Subcutaneous adipose tissue (tissue), 4 donors: Measurements from ENCODE around the gene TACC3. TPM values are rescaled to one million over a fixed set of nuclear protein-coding genes. Genes with fewer than 3 reads are reported as not detected.

ENCODE experiments used
- total RNA-seq, 4 donors: library from RNA; depleted of rRNA; stranded (reverse); fragments of >200 nt; gene quantifications; one replicate each; pipeline ENCODE4 v1.1.0, GENCODE V29; 2016
- TF ChIP-seq, protein P1 (sequence below): fragments of 450-650 bp; IDR thresholded peaks from one replicate; pipeline ENCODE4 v1.5.1; 2016; ENCODE audit warnings: low read depth, mild to moderate bottlenecking, control low read depth, antibody characterized with exemption, moderate library complexity

TACC3 gene
- total RNA-seq, 4 donors from 2014 or later = 3.9 to 18.1 (median 15.4) TPM

DNA sequence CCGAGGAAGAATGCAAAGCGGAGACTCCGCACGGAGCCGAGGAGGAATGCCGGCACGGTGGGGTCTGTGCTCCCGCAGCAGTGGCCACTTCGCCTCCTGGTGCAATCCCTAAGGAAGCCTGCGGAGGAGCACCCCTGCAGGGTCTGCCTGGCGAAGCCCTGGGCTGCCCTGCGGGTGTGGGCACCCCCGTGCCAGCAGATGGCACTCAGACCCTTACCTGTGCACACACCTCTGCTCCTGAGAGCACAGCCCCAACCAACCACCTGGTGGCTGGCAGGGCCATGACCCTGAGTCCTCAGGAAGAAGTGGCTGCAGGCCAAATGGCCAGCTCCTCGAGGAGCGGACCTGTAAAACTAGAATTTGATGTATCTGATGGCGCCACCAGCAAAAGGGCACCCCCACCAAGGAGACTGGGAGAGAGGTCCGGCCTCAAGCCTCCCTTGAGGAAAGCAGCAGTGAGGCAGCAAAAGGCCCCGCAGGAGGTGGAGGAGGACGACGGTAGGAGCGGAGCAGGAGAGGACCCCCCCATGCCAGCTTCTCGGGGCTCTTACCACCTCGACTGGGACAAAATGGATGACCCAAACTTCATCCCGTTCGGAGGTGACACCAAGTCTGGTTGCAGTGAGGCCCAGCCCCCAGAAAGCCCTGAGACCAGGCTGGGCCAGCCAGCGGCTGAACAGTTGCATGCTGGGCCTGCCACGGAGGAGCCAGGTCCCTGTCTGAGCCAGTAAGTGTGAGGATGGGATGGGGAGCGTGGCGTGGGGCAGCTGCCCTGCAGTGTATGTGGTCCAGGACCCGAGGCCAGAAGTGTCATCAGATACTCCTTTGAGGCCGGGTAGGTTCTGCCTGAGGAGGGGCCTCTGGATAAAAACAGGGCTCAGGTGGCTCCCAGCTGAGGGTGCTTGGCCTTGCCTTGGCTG is 7.0 kb downstream of the TACC3 start:
- TF ChIP-seq, protein P1, sequence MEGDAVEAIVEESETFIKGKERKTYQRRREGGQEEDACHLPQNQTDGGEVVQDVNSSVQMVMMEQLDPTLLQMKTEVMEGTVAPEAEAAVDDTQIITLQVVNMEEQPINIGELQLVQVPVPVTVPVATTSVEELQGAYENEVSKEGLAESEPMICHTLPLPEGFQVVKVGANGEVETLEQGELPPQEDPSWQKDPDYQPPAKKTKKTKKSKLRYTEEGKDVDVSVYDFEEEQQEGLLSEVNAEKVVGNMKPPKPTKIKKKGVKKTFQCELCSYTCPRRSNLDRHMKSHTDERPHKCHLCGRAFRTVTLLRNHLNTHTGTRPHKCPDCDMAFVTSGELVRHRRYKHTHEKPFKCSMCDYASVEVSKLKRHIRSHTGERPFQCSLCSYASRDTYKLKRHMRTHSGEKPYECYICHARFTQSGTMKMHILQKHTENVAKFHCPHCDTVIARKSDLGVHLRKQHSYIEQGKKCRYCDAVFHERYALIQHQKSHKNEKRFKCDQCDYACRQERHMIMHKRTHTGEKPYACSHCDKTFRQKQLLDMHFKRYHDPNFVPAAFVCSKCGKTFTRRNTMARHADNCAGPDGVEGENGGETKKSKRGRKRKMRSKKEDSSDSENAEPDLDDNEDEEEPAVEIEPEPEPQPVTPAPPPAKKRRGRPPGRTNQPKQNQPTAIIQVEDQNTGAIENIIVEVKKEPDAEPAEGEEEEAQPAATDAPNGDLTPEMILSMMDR = no peak

DNA sequence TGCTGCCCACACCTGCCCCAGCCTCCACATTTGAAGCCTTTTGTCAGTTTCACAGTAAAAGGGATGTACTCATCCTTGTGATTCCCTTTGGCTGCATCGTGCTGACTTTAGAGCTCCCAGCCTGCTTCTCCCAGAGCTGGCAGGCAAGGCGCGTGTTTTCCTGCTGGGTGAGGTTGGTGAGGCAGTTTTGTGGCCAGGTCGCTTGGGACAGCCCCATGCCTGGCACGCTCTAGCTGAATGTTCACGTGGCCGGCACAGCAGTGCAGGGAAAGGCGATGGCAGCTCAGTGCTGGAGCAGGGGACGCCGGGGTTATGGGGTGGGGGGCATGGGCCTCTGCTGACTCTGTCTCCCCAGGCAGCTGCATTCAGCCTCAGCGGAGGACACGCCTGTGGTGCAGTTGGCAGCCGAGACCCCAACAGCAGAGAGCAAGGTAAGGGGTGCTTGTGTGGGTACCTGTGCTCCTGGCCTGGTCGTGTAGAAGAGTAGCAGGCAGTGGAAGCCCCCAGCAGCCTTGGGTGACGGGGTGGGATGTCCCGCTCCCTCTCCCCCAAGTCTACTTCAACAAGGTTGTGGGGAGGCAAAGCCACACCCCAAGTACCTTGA is 9.3 kb downstream of the TACC3 start:
- TF ChIP-seq, protein P1 = no peak

DNA sequence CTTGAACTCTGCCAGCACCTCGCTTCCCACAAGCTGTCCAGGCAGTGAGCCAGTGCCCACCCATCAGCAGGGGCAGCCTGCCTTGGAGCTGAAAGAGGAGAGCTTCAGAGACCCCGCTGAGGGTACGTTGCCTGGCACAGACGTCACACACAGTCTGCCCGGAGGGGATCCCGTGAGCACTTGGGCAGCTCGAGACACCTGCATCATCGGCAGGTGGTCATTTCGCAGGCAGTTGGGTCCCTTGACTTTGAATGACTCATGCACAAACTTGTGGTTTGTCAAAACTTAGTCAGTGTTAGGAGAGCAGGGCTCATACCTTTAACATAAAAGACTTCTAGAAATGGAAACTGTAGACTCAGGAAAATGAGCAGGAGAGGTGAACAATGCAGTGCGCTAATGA is 9.9 kb downstream of the TACC3 start:
- TF ChIP-seq, protein P1 = no peak

DNA sequence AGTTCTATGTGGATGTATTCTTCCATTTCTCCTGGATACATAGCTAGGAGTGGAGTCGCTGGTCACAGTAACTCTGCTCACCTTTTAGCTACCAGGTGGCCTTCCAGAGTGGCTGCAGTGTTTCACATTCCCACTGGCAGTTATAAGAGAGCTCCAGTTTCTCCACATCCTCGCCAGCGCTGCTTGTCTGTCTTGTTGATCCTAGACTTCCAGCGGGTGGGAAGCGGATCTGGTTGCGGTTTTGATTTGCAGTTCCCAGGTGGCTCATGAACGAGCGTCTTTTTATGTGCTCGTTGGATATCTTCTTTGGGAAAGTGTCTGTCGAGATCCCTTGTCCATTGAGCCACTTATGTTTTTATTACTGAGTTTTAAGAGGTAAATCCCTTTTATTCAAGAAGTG is 11.6 kb downstream of the TACC3 start:
- TF ChIP-seq, protein P1 = no peak

DNA sequence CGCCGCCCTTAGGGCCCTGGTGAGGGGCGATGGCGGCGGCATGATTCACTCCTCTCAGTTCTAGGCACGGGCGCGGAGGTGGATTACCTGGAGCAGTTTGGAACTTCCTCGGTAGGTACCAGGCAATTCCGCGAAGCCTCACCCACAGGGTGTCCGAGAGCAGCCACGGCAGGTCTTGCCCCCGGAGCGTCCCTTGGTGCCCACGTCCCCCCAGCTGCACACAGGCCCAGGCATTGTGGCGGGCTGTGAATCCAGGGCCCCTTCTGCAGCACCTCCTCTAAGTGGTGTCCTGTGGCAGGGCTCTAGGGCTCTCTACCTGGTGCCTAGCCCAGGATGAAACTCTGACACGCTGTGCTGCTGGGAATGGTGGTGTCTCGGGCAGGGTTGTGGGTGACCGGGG is 13.9 kb downstream of the TACC3 start:
- TF ChIP-seq, protein P1 = no peak

DNA sequence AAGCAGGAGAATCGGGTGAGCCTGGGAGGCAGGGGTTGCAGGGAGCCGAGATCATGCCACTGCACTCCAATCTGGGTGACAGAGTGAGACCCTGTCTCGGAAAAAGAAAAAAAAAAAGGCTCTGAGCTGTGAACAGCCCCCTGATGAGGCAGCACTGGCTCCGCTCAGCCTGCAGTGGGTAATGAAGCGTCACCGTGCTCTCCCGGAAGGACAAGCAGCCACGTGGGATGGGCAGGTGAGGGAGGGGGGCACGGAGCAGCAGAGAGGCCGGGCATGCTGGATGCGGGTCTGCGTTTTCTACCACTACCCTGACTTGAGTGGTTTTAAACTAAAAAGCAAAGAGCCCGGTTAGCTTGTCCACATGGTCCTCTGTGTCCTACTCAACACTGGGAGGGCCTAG is 15.5 kb downstream of the TACC3 start:
- TF ChIP-seq, protein P1 = no peak

DNA sequence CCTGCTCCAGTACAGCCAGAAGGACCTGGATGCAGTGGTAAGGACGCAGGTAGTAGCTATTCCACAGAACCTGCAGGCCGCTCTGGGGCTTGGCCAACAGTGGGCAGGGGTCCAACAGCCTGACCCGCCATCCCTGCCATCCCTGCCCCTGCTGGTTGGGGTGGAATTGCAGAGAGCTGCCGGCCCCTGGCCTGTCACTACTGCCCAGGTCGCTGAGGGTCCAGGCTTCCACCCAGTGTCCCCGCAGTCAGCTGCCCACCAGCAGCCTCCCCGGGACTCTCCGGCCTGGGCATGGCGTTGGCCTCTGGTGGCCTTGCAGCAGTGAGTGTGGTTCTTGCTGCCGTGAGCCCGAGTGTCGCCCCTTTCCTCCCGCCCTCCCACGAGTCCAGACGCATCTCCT is 16.3 kb downstream of the TACC3 start:
- TF ChIP-seq, protein P1 = no peak
